GM21528 (cell line): Measurements from ENCODE around the gene BNC2.
"Not testable (repeated sequence)": the region's sequence is repeated elsewhere in the genome, so short reads cannot be mapped to it uniquely, and the experiment has no call there.

Experiments used
- ATAC-seq: cut with Tn5 transposase; IDR thresholded peaks from one replicate; pipeline ENCODE4 v1.9.1; 2021; ENCODE audit warnings: mild to moderate bottlenecking, moderate library complexity; ENCODE audit not compliant: unreplicated experiment, low FRiP score

BNC2 gene

DNA sequence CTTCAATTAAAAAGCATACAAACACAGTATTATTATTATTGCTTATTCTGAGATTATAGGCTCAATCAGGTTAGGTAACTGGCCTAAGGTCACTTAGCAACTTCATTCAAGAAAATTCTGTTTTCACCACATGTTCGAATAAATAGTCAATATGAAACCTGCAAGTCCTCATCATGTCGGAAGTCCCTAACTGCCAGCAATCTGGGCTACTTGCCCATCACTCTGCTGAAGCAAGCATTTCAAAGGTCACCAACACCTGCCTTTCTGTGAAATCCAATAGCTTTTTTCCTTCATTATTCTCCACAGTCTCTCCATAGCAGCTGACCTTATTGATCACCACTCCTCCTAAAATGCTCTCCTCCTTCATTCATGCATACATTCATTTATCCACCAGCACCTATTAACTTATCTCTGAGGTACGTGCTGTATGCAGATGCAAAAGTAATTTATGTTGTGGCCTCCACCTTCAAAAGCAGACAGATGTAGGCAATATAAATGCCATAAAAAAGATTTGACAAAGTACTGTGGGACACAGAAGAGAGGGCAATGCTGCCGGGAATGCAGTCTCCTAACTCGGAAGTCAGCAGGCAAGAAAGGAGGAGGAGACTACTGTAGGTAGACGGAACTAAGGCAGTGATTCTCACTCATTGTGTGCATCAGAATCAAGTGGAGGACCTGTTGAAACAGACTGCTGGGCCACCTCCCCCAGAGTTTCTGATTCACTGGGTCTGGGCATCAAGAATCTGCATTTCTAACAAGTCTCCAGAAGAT is 310.9 kb downstream of the BNC2 start:
- ATAC-seq = no peak

DNA sequence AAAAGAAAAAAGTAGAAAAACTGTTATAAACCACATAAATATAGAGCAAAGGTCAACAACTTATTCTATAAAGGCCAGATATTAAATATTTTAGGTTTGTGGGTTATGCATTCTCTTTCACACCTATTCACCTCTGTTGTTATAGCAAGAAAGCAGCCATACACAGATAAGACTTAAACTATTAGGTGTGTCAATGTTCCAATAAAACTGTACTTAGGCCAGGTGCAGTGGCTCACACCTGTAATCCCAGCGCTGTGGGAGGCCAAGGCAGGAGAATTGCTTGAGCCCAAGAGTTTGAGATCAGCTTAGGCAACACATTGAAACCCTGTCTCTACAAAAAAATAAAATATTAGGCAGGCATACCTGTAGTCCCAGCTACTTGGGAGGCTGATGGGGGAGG is 314.7 kb downstream of the BNC2 start:
- no peak for ATAC-seq

DNA sequence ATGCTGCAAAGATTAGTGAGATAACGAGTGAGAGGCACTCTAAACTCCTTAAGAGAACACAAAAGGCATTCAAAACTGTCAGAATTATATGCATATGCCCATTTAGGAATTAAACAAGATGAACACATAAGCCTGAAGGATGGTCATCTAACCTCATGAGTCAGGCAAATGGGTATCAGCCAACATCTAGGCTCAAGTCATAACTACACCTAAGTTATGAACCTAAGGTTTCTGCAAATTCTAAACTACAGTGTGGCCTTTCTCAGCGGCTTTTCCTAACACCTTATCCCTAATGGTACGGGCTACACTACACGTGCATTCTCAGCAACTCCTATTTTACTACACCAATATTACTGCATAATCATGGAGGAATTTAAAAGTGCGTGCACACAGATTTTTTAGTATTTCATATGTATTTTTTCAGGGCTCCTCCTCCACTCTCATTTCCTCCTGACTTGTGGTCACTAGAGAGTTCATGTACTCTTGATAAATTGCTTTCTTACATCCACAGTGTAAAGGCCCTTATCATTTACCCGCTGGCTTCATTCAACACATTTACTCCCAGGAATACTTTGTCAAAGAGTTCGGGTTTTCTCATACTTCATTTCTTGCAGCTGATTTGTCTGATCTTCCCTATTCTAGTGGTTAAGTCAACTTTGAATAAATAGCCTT is 316.5 kb downstream of the BNC2 start:
- ATAC-seq = no peak

DNA sequence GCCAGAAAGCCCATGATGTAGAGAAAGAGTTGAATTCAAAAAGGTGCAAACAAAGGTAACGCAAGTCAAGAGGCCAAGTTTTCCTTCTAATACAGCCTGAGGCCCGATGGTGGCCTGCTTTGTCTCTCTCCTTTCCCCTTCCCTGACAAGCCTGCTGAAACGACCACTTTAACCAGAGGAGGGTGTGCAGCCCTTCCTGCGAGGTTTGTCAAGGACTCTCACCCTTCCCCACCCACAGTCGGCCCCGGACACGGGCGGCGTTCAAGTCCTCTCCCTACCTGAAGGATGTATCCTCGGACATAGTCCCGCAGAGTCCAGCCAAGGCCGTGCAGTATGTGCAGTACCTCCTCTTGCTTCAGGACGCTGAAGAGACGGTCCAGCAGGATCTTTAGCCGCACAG is 318.2 kb downstream of the BNC2 start:
- ATAC-seq = no peak

DNA sequence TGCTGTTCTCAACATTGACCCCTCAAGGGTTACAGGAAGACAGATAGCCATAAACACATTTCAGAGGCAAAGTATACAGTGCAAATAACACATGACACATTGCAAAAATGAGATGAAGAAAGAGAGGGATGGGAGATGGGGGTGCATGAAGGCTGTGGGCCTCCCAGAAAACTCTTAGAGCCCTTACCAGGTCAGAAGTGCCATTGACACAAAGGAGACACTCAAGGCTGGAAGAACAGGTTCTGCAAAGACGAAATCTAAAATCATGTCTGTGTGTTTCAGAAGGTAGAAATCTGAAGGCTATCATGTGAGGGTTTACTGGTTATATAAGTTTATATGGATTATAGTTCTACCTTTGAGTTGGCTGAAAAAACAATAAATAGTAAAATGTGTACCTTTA is 318.8 kb downstream of the BNC2 start:
- no peak for ATAC-seq

DNA sequence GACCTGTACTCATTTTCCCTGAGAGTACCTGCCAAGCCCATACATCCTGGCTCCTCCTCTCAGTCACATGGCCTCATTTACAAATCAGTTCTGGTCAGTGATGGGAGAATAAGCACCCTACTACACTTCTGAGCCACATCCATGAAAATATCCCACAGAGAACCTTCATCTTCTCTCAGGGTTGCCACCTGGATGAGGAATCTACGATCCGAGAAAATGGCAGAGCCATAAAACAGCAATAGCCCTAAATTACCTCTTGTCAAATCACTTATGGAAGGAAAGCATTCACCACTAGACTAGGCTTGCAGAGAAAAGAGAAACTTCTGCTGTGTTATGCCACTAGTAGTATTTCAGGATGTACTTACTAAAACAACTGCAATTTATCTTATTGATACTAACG is 324.8 kb downstream of the BNC2 start:
- no peak for ATAC-seq

DNA sequence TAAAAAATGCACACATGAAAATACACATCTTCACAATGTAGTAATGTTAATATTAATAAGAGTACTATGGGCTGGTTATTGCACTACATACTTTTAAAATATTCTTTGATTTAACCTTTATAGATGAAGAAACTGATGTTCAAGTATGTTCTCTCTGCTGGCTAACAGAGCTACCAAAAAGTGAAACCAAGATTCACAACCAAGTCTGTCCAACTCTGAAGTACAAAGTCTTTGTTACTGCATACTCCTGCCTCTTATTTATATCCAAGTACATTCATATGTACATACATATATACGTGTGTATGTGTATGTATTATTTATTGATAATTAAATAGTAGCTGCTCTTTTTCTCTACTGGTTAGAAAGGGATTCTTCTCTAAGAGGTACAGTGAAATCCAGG is 325.6 kb downstream of the BNC2 start:
- ATAC-seq = no peak

DNA sequence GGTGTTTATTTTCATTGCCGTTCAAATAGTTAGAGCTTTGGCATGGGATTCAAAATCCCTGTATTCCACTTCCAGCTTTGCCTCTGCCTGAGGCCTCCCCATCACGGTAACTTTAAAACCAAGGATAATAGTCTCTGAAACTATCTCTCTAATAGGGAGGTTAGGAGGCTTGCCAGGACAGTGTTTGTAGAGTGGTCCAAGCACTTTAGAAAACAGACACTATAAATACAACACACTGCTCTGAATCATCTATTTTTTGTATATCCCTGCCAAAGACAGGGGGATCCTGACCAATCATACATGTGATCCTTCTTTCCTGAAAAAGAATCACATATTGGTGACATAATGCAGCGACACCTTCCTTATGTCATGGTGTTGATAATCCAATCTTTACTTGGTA is 326.8 kb downstream of the BNC2 start:
- no peak for ATAC-seq

DNA sequence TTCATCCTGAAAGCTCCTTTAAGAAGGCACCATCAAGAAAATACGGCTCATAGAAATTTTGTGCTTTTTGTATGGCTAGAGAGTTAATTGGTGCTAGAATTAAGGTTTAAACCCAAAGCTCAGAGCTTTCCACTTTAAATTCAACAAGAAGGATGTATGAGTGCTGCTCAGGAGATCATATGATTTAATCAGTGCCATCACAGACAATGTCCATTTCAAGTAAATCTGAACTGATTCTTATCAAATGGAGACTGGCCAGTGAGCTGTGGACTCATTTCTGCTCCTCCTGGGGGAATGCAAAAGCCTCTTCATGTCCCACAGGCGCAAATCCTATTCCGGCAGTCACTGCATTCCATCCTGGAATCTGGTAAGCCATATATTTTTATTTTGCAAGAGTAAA is 327.2 kb downstream of the BNC2 start:
- ATAC-seq = no peak

DNA sequence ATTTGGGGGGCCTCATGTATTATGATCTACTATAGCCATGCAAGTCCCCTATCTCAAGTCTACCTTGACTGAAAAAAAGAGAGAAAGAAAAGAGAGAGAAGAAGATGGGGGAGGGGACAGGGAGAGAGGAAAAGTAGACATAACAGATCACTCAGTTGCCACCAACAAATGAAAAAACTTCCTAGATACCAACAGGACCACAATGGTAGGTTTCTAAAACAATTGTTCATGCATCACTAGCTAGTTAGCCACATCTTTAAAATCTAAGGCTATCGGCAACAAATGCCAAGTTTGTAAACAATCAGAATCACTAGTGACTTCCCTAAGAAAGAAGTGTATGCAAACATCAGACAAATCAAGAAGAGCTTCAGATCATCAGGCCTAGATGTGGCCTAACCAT is 328.2 kb downstream of the BNC2 start:
- no peak for ATAC-seq

DNA sequence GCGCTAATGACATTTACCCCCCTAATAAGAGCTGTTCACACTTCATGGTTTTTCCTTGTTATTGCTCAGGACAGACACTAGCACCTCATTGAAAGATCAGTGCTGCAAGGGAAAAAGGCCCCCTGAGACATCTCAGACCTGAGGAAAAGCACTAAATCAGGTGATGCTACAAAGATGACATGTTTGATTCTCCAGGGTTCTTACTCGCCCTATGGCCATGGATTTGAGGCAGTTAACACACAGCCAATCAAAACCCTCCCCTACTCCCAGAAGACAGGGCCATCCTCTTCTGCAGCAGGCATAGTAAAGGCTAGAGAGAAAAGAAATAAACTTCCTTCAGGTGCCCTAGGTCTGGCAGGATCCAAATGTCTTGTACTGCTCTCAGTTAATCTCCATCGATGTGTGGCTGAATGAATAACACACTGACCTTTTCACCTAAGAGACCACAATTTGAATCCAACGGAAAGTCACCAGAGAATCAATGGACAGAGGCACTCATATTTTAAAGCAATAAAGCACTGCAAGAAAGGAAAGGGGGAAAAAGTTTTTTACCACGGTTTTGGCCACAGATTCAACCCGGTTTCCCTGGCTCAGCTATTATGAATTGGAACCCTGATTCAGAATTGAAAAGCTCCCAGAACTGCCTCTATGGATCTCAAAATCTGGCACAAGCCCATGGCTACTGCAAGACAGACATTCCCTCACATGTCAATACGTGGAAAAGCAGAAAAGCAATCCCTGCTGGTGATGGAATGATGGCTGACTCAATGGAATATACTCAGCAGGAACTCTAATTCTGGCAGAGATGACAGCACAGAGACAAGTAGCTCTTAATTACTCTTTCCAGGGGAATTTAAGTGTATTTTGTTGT is 329.5 kb downstream of the BNC2 start:
- no peak for ATAC-seq

DNA sequence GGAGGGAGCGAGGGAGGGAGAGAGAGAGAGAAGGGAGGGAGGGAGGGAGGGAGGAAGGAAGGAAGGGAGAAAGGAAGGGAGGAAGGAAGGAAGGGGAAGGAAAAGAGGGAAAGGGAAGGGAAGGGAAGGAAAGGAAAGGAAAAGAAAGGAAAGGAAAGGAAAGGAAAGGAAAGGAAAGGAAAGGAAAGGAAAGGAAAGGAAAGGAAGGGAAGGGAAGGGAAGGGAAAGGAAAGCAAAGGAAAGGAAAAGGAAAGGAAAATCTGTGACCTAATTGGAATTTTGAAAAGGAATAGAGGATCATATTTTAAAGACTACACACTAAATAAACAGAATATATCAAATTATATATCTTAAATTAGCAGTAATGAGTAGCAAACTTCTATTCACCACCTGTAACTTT is 330.8 kb downstream of the BNC2 start:
- not testable (repeated sequence) for ATAC-seq

DNA sequence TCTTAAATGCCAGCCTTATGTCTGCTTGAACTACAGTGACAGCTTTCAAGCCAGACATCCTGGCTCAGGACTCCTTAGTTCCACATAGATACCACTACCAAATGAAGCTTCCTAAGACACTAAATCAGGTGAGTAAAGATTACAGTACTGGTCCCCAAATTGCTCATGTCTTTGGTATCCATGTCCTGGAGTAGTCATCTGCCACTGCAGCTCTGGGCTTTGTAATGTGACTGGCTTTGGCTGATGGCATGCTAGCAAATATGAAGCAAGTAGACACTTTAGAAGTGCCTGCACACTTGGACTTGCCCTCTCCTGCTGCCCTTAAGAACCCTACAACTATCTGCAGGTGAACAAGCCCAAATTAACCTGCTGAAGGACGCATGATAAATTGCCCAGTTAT is 334.9 kb downstream of the BNC2 start:
- no peak for ATAC-seq

DNA sequence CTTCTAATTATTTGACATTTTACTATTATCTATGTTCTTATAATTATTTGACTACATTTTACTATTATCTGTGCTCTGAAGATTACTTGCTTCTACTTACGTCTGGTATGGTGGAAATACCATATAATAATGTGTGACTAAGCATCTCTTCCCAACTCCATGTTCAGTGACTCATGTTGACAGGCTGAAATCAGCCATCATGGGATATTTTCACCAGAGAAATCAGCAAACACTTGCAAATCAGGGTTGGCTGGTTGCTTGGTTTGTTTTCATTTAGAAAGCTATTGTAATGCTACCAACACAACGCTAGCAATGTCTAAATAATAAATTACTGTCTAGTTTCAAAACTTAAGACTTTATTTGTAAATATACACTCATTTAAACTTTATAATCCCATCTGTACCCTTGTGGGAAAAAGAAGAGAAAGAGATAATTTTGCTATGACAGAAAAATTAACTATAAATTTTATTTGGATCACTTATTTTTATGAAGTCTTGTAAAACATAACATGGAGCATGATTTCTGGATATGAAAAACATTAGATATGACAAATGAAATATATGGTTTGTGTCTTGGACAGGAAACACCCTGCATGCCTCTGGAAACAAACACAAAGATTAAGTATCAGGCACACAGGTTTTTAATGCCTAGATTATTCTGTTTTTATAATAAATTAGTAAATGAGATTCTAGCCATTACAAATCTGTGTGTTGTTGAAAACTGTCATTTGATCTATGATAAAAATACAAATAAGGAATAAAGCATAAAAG is 337.6 kb downstream of the BNC2 start:
- no peak for ATAC-seq

DNA sequence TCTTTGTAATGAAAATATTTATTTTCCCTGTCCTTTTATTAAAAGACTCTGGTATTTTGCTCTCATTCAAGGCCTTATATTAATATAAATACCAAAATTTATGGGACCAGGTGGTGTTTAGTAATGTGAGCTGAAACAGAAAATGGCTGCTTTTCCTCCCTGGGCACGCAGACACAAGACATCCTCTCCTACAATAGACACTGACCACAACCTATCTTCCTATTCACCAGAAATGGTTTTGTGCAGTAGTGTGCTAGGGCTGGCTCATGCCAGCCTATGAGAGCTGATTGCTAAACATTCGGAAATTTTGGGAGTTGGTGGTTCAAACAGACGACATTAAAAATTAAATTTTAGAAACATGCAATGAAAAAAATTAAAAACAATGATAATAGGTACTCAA is 338.2 kb downstream of the BNC2 start:
- no peak for ATAC-seq

DNA sequence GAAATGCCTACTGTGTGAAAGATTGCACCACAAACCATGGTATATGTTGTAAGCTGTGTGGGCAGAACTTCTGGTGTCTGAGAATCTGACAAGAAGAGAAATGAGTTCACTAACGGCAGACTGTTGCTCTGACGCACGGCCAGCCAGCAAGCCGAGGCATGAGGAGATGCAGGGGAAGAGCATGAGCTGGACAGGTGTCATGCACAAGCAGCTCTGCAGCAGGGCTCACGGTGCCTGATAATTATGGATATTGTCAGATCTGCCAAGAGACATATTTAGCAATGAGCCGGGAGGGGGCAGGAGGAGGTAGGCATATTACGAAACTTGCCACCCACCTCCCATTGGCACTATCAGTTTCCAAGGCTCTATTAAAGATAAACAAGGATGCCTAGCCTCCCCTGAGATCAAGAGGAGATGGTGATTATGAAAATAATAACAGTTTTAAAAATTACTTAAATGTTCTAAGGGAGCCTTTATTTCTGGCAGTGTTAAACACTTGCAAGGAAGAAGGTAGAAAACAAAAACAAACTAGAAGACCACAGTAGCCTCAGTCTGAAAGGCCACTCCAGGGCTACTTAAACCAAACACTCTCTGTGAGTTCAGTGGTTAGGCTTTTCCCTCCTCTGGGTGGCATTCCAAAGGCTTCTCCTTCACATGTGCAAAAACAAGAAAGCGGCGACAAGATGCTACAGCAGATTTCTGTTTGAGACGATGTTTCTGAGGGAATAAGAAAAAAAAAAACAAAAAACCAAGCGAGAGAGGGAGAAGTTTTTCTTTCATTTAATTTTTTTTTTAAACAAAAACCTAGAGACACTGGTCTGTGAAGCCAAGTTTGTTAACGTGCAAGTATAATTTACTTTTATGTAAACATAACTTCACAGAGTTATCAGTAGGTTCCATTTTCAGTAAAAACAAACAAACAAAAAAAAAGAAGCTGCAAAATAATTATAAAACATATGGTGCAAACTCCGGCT is 339.5 kb downstream of the BNC2 start:
- ATAC-seq = no peak

DNA sequence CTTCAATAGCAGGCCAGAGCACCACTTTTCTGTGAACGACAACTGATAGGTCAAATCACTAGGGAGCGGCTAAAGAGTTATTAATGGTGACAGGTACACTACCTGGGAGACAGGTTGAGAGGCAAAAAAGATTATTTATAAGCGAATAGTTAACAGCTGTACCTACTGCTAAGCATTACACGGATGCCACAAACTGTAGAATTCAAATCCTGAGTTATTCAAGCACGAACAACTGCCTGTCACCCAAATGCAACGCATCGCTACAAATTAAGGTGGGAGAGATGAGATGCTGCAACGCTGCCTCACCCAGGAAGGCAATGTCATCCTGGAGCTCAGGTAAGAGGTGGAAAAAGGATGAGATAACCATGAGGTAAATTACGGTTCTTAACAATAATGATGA is 342.9 kb downstream of the BNC2 start:
- ATAC-seq = no peak

DNA sequence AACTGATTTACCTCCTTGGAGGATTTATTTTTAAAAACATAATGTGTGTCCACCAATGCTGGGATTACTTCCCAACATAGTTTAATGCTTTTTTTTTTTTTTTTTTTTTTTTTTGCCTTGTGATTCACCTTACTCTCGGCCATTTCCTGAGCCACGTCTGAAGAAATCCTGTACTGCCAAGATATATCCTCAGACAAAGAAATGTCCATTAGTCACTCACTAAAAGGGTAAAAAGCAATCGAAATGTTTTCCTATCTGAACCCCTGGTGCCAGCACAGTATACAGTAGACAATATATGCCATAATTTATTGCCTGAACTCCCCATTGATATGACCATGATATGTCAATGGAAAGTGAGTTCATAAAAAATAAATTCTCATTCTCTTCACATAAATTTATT is 344.1 kb downstream of the BNC2 start:
- no peak for ATAC-seq

DNA sequence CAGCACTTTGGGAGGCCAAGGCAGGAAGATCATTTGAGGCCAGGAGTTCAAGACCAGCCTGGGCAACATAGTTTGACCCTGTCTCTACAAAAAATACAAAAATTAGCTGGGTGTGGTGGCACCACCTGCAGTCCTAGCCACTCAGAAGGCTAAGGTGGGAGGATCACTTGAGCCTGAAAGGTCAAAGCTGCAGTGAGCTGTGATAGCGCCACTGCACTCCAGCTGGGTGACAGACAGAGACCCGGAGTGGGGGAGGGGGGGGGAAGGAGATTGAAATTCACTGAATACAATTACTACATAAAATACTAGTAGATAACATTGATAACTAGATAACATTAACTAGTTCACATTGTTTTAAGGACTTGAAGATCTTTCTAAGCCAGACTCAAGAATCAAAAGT is 345.6 kb downstream of the BNC2 start:
- no peak for ATAC-seq

DNA sequence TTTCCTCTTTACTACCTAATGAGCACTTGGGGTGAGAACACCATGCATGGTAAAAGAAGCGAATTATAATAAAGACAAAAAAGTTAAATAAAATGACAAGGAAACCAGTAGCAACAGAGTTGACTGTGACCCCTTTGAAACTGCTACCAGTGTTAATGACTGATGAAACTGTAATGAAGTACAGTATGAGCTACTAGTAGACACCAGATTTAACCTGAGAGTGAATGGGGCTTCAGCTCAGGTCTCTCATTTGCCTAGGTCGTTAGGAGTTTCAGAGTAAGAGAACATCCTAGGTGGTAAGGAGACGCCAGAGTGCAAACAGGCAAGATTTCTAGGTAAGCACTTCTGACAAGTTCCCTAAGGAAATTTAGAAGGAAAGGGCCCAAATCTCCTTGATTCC is 346.4 kb downstream of the BNC2 start:
- no peak for ATAC-seq
